ENCODE measurements around the gene TMPRSS11E. TPM values are rescaled to one million over a fixed set of nuclear protein-coding genes. Genes with fewer than 3 reads are reported as not detected.
"Not testable (repeated sequence)": the region's sequence is repeated elsewhere in the genome, so short reads cannot be mapped to it uniquely, and the experiment has no call there.

TMPRSS11E gene, protein sequence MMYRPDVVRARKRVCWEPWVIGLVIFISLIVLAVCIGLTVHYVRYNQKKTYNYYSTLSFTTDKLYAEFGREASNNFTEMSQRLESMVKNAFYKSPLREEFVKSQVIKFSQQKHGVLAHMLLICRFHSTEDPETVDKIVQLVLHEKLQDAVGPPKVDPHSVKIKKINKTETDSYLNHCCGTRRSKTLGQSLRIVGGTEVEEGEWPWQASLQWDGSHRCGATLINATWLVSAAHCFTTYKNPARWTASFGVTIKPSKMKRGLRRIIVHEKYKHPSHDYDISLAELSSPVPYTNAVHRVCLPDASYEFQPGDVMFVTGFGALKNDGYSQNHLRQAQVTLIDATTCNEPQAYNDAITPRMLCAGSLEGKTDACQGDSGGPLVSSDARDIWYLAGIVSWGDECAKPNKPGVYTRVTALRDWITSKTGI
- not detected in 2 replicates for total RNA-seq (2014; rRNA removed; shearing (Covaris generic))

DNA sequence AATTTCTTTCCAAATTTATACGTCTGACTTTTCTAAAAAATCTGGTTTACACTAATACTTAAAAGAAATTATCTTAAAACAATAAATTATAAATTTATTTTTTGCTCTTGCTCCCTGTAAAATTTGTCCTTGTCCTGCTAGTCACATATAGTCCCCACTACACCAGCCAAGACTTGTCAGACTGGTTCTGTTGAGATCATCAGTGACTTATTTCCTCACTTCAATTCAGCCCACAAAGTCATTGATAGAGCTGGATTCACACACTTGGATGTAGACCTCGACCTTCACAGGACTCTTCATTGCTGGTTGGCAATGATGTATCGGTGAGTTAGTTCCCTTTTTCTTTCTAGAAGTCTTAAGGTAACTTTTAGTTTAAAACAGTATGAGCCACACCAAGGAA, at the start of gene TMPRSS11E:
Gene TMPRSS11E (plus strand): TSS at position 263 of the 400 bp plus-strand sequence. CDS start 50 bp downstream, at position 313.
- DNase-seq (ENCODE audit: low spot score), result no peak

DNA sequence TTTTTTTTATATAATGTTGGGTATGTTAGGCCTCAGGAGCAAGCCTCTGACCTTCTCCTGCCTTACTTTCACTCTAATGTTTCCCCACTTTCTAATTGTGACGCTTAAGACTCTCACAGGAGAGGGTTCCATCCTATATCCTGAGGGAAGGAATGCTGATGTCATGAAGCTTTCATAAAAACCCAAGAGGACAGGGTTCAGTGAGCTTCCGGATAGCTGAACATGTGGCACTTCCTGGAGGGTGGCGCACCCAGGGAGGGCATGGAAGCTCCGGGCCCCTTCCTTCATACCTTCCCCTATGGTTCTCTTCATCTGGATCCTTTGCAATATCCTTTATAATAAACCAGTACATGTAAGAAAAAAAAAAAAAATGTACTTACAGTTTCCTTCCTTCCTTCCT, 48.0 kb upstream of the TMPRSS11E start:
- DNase-seq (ENCODE audit: low spot score), result no peak

DNA sequence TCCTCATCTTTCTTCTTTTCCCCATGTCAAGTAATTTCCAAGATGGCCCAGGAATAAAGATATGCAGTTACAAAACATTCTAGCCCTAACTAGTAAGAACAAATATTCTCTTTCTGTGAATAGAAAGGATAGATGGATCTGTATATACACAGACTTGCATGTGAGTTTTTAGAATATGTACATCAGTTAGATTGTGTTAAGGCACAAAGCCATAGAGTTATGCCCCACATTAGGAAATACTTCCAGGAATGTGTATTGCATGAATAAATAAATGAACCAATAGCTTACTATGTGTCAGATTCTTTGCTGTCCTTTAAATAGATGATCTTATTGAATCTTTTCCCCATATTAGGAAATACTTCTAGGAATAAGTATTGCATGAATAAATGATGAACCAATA, 46.0 kb upstream of the TMPRSS11E start:
- DNase-seq (ENCODE audit: low spot score), result no peak

GRCh38 chr4:68404153-68404552, 43.1 kb upstream of the TMPRSS11E start:
- DNase-seq (ENCODE audit: low spot score), result no peak

GRCh38 chr4:68405718-68406478, 41.4 kb upstream of the TMPRSS11E start:
- not testable (repeated sequence) for DNase-seq (ENCODE audit: low spot score)

GRCh38 chr4:68406479-68406859, 40.8 kb upstream of the TMPRSS11E start:
- no peak for DNase-seq (ENCODE audit: low spot score)

GRCh38 chr4:68407015-68407867, 40.0 kb upstream of the TMPRSS11E start:
- DNase-seq (ENCODE audit: low spot score), result not testable (repeated sequence)

GRCh38 chr4:68407868-68408190, 39.4 kb upstream of the TMPRSS11E start:
- no peak for DNase-seq (ENCODE audit: low spot score)

GRCh38 chr4:68410149-68410548, 37.1 kb upstream of the TMPRSS11E start:
- no peak for DNase-seq (ENCODE audit: low spot score)

DNA sequence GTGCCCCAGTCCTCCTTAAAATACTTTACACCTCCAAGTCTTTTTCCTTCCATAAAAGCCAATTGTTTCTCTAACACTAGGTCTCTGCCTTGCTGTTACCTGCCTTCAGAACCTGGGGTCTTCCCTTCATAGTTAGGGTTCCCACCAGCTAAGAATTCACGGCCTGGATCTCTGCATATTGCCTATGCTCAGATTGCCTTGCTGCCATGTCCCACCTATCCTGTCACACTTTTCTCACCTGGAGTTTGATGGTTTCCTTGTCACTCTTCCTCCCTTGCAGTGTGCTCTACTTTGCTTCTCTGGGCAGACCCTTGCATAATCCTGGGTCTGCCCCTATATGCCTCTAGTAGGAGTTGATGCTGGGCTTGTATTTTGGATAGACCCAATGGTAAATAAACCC, 36.6 kb upstream of the TMPRSS11E start:
- no peak for DNase-seq (ENCODE audit: low spot score)

DNA sequence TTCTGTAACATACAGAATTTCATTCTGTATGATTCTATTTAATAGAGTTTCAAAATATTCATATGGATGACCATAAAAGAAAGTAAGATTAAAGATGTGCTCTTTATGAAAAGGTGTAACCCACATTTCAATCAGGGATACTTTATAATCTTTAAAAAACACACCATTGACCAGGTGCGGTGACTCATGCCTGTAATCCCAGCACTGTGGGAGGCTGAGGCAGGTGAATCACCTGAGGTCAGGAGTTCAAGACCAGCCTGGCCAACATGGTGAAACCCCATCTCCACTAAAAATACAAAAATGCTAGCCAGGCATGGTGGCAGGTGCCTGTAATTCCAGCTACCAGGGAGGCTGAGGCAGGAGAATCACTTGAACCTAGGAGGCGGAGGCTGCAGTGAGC, 35.2 kb upstream of the TMPRSS11E start:
- not testable (repeated sequence) for DNase-seq (ENCODE audit: low spot score)

DNA sequence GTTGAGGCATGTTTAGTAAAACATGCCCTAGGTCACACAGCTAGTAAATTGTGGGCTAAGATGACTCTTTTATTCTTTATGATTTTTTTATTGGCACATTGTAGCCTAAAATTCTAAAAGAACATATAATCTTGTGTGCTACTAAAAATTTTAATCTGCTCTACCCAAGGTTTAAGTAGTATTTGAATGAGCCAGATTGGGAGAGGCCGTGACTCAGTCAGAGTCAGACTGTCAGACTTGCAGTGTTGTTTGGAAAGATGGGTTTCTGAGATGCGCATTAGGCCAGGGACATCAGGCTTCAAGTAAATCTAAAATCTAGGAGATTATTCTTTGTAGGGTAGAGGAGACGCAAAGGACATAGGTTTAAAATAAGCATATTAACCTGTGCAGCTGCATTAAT, 30.7 kb upstream of the TMPRSS11E start:
- no peak for DNase-seq (ENCODE audit: low spot score)

GRCh38 chr4:68426516-68426915, 20.7 kb upstream of the TMPRSS11E start:
- DNase-seq (ENCODE audit: low spot score), result no peak

GRCh38 chr4:68430337-68430736, 16.9 kb upstream of the TMPRSS11E start:
- no peak for DNase-seq (ENCODE audit: low spot score)

DNA sequence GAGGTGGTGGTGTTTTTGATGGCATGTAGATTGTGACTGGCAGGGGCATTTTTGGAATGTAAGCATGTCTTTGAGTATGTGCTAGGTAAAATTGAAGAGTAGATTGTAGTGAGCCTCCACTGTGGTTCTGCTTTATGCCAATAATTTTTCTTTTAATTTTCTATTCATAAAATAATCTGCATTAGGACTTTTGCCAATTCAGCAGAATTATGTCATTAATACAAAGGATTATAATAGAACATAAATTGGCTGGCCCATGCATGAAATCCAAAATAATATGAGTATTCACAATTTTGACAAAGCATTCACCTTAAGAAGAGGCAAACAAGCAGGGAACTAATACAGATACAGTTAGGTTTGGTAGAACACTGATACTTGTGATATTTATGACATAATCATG, 14.9 kb upstream of the TMPRSS11E start:
- no peak for DNase-seq (ENCODE audit: low spot score)

- DNase-seq (ENCODE audit: low spot score), result no peak
Observed at GRCh38 chr4:68433582-68433981, 13.7 kb upstream of the TMPRSS11E start.

DNA sequence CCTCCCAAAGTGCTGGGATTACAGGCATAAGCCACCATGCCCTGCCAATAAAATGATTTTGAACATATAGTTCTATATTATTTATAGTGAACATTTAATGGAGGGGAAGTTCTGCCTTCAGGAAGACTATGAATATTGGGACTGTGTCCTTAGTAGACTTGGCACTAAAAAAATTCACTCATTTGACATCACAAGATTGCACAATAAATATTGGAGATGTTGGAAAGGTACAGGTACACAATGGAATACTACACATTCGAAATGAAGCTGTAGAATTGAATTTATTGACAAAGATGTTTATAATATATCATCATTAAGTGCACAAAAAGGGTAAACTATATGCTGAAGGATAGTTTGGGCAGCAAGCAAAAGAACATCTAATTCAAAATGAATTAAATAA, 13.0 kb upstream of the TMPRSS11E start:
- no peak for DNase-seq (ENCODE audit: low spot score)

DNA sequence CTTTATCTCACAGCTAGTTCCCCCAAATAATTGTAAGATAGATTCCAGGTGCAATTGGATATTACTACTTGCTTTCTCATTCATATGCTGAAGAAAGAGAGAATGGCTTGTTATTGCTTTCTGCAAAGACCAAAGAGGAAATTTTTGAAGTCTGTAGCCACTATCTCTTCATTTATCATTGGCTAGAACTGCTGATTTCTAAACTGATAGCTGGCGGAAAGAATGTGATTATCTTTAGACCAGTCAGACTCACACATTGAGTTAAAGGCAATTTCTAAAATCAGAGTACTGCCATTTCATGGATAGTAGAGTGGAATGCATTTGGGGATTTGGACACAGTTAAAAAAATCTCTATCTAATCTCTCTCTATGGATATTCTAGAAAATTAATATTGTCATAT, 12.4 kb upstream of the TMPRSS11E start:
- DNase-seq (ENCODE audit: low spot score), result no peak

- DNase-seq (ENCODE audit: low spot score), result no peak
Observed at GRCh38 chr4:68445111-68445510, 2.2 kb upstream of the TMPRSS11E start.

GRCh38 chr4:68451246-68452211, 4.3 kb downstream of the TMPRSS11E start:
- no peak for DNase-seq (ENCODE audit: low spot score)

DNA sequence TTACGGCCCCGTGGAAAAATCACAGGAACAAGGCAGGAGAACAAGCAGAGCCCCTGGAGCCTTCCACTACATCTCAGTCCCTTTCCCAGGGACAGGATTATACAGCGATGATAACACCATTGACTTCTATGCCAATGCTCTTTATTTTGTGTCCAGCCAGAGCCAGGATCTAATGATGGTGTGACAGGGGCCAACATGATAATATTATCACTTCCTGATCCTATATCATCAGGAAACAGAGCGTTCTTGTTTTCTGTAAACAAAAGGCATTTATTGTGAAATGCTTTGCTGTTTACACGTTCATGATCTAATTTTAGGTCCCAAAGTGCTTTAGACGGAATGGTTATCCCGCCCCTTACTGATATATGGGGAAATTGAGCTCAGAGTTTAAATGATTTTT, 12.8 kb downstream of the TMPRSS11E start:
- no peak for DNase-seq (ENCODE audit: low spot score)

Measured in H4 (cell line).